ENCODE results near the gene RCL1. TPM values are rescaled to one million over a fixed set of nuclear protein-coding genes. Genes with fewer than 3 reads are reported as not detected.
A peak's percentile ranks its signal among the peaks of the same experiment; 100 is the strongest.

RCL1 gene
- polyA plus RNA-seq, 2 of the 4 experiments (the other 2 are of a cell fraction), result 25.5 to 27.5 TPM

GRCh38 chr9:4796988-4797853 lies 4.5 kb downstream of the RCL1 start (continued):
- TF ChIP-seq RAD21 (conservative IDR thresholded peaks at IDR 0.05 in 1 of 2, IDR thresholded peaks at IDR 0.05 in 1 of 2), result peak; percentile 42 to 45; a peak in 3 of 5 replicates
- TF ChIP-seq BCL3 (IDR thresholded peaks at IDR 0.05), result no peak
- no peak for TF ChIP-seq POLR2AphosphoS2 (conservative IDR thresholded peaks at IDR 0.05; ENCODE audit: low read length)
- no peak for TF ChIP-seq JUN (IDR thresholded peaks at IDR 0.05)
- TF ChIP-seq KDM5A (IDR thresholded peaks at IDR 0.05), result no peak

GRCh38 chr9:4797854-4798150 lies 5.1 kb downstream of the RCL1 start:
- WGBS (ENCODE audit: missing lambda C conversion rate), result 49% methylated on average over 4 of the region's 4 CpGs
- CTCF ChIA-PET, result interaction anchor here (0.9 to 4.9 kb wide), 7 partner anchors 15 to 126 kb away, joined by 3 to 19 read pairs (median 5); no protein-coding TSS in a partner anchor
- no peak for TF ChIP-seq KDM1A (IDR thresholded peaks at IDR 0.05; ENCODE audit: low read depth)
- no peak for TF ChIP-seq SREBF2 (IDR thresholded peaks at IDR 0.05)
- no peak for TF ChIP-seq EHMT2 (IDR thresholded peaks at IDR 0.05; ENCODE audit: low read depth)
- no peak for TF ChIP-seq ZFP36 (IDR thresholded peaks at IDR 0.05; ENCODE audit: borderline replicate concordance, partially characterized antibody)
- TF ChIP-seq USF2 (IDR thresholded peaks at IDR 0.05), result no peak
- TF ChIP-seq RCOR1 (IDR thresholded peaks at IDR 0.05; ENCODE audit: low read depth, low read length), result no peak
- TF ChIP-seq, protein P1, sequence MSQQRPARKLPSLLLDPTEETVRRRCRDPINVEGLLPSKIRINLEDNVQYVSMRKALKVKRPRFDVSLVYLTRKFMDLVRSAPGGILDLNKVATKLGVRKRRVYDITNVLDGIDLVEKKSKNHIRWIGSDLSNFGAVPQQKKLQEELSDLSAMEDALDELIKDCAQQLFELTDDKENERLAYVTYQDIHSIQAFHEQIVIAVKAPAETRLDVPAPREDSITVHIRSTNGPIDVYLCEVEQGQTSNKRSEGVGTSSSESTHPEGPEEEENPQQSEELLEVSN (IDR thresholded peaks at IDR 0.05; ENCODE audit: borderline replicate concordance, low read depth), result no peak
- TF ChIP-seq TFCP2L1 (CRISPR knock-in tag; IDR thresholded peaks at IDR 0.05), result no peak
- TF ChIP-seq CBX8 (IDR thresholded peaks at IDR 0.05), result no peak
- TF ChIP-seq, protein P2, sequence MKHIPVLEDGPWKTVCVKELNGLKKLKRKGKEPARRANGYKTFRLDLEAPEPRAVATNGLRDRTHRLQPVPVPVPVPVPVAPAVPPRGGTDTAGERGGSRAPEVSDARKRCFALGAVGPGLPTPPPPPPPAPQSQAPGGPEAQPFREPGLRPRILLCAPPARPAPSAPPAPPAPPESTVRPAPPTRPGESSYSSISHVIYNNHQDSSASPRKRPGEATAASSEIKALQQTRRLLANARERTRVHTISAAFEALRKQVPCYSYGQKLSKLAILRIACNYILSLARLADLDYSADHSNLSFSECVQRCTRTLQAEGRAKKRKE (CRISPR knock-in tag; IDR thresholded peaks at IDR 0.05; ENCODE audit: low read depth), result no peak
- no peak for TF ChIP-seq HOXB13 (CRISPR knock-in tag; IDR thresholded peaks at IDR 0.05; ENCODE audit: low read depth)
- no peak for TF ChIP-seq HEYL (CRISPR knock-in tag; IDR thresholded peaks at IDR 0.05)
- TF ChIP-seq RFX5 (IDR thresholded peaks at IDR 0.05), result no peak
- TF ChIP-seq NFE2L2 (conservative IDR thresholded peaks at IDR 0.05; ENCODE audit: low read length), result no peak
- no peak overlapping the region for H3K4me3 ChIP-seq
- no peak for DNase-seq (ENCODE audit: low read depth in 1 of 2, low spot score in 1 of 2)
- FAIRE-seq, result no peak
- no peak overlapping the region for H3K4me2 ChIP-seq
- no peak overlapping the region for H3K27ac ChIP-seq
- peaks cover 5% of the 10 kb centered on the region; the same call in 1 of the 3 replicates for H3K4me1 ChIP-seq
- H3K9me3 ChIP-seq, result no peaks in the 10 kb centered on the region
- ATAC-seq, result no peak
- POLR2A ChIA-PET, result no interaction called here

DNA sequence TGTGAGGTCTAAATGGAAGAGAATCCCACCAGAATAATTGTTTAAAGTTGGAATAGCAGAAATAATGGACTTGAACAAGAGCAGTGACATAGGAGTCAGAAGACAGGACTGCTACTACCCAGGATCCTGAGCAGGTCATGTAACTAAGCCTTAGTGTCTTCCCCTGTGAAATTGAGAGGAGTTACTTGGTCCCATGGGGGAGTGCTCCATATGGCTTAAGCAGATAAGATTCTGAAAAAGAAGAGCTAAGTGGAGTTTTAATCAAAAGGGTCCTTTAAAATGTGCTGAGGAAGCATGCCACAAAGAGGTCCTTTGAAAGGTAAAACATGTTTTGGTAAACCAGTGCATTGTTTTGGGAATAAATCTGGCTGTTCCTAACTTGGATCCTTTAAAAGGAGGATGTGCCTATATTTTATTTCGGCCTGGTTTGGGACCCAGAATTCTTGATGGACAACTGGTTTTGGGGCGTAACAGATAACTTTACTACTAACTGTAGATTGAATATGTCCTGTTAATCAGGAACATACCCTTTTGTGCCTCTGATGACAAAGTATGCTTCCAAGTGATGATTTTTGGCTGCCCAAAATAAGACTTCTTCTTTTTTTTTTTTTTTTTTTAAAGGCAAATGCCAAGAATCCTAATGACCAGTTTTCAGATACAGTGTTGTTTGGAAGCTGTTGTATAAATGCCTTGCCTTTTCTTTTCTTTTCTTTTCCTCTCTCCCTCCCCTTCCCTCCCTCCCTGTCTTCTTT lies 5.7 kb downstream of the RCL1 start:
- POLR2A ChIA-PET, result no interaction called here
- H3K27ac ChIP-seq, result no peak overlapping the region
- H3K4me2 ChIP-seq, result no peak overlapping the region
- WGBS (ENCODE audit: missing lambda C conversion rate), result 95% methylated on average over 2 of the region's 2 CpGs
- H3K4me3 ChIP-seq, result no peak overlapping the region
- CTCF ChIA-PET, result interaction anchor here (0.6 to 4.9 kb wide), 7 partner anchors 15 to 125 kb away, joined by 3 to 19 read pairs (median 4); no protein-coding TSS in a partner anchor
- no peaks in the 10 kb centered on the region for H3K9me3 ChIP-seq
- FAIRE-seq, result no peak
- H3K4me1 ChIP-seq, result peaks cover 5% of the 10 kb centered on the region; the same call in 1 of the 3 replicates
- ATAC-seq, result 0 out of 6 replicates have a peak, but pooled peaks have one; percentile 11 to 37
- no peak for DNase-seq (ENCODE audit: low read depth in 1 of 2, low spot score in 1 of 2)
- TF ChIP-seq POLR2AphosphoS2 (conservative IDR thresholded peaks at IDR 0.05; ENCODE audit: low read length) (no peak), MAFK (IDR thresholded peaks at IDR 0.05; ENCODE audit: partially characterized antibody) (peak; percentile 34)
- TF ChIP-seq, protein P1 (IDR thresholded peaks at IDR 0.05; ENCODE audit: borderline replicate concordance, low read depth), result no peak
